ENCODE data around the gene IFT27.

- TF ChIP-seq CTCF (optimal IDR thresholded peaks at IDR 0.05 in 1 of 3, IDR thresholded peaks at IDR 0.05 in 1 of 3, conservative IDR thresholded peaks at IDR 0.05 in 1 of 3; ENCODE audit: extremely low read depth in 1 of 3, insufficient read depth in 2 of 3, low read length in 3 of 3) (no peak), EZH2 (IDR thresholded peaks at IDR 0.05; ENCODE audit: low read length) (no peak)
These were observed 22.2 kb upstream of the IFT27 start for GRCh38 chr22:36797911-36798673.
